Measurements from ENCODE around the gene ISL1.

Gene ISL1

DNA sequence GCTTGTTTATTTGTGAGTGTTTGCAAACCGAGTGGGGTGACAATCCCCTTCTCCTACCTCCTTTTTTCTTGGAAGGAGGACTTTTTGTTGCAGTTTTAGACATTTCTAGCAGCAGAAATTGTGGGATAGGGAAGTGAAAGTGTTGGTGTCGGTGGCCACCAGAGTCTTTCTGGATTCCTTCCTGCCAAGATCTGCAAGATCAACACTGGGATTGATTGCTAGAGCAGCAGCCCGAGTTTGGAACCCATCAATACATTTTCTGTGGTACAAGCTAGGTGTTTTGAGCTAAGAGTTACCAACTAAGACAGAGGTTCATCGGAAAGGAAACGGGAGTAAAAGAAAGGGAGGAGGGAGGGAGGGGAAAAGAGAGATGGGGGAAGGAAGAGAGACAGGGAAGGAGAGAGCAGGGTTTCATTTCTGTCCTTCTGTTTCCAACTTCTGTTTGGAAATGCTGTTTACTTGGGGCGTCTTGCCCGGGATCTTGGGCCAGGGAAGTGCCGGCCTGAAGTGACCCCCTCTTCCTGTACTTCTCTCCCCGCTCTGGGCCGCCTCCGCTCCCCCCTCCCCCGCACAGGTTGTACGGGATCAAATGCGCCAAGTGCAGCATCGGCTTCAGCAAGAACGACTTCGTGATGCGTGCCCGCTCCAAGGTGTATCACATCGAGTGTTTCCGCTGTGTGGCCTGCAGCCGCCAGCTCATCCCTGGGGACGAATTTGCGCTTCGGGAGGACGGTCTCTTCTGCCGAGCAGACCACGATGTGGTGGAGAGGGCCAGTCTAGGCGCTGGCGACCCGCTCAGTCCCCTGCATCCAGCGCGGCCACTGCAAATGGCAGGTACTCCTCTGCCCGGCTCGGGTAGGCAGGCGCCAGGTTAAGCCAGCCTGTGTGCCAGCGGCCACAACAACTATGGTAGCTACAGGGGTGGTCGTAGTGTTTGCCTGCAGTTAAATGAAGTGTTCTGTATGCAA lies 4.0 kb downstream of the ISL1 start:
- Histone ChIP-seq H3K9me3 (ENCODE audit: insufficient read depth, low read length) (no peaks in the 10 kb centered on the region), H3K4me2 (ENCODE audit: low read depth, low read length, poor library complexity, severe bottlenecking) (no peak overlapping the region), H3K9me2 (replicated peaks; ENCODE audit: insufficient read depth, low read length) (no peaks in the 10 kb centered on the region), H3K27me3 (ENCODE audit: low read length) (no peaks in the 10 kb centered on the region), H3K4me3 (ENCODE audit: insufficient read depth, low read length, poor library complexity, severe bottlenecking) (no peak overlapping the region), H3F3A (ENCODE audit: insufficient read depth) (no peaks in the 10 kb centered on the region), H2AFZ (ENCODE audit: low read depth, low read length, severe bottlenecking) (no peak overlapping the region), H3K27ac (ENCODE audit: low read depth, low read length) (no peak overlapping the region), H3K36me3 (ENCODE audit: low read length) (no peaks in the 10 kb centered on the region), H3K9ac (ENCODE audit: low read length) (no peak overlapping the region), H4K20me1 (ENCODE audit: low read depth, low read length) (no peaks in the 10 kb centered on the region), H3K79me2 (ENCODE audit: insufficient read depth, low read length) (no peaks in the 10 kb centered on the region)
- TF ChIP-seq EZH2phosphoT487 (conservative IDR thresholded peaks at IDR 0.05; ENCODE audit: low read length), result no peak
- TF ChIP-seq, protein P1, sequence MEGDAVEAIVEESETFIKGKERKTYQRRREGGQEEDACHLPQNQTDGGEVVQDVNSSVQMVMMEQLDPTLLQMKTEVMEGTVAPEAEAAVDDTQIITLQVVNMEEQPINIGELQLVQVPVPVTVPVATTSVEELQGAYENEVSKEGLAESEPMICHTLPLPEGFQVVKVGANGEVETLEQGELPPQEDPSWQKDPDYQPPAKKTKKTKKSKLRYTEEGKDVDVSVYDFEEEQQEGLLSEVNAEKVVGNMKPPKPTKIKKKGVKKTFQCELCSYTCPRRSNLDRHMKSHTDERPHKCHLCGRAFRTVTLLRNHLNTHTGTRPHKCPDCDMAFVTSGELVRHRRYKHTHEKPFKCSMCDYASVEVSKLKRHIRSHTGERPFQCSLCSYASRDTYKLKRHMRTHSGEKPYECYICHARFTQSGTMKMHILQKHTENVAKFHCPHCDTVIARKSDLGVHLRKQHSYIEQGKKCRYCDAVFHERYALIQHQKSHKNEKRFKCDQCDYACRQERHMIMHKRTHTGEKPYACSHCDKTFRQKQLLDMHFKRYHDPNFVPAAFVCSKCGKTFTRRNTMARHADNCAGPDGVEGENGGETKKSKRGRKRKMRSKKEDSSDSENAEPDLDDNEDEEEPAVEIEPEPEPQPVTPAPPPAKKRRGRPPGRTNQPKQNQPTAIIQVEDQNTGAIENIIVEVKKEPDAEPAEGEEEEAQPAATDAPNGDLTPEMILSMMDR (IDR thresholded peaks at IDR 0.05; ENCODE audit: insufficient read depth, low read length, poor library complexity, severe bottlenecking), result no peak

DNA sequence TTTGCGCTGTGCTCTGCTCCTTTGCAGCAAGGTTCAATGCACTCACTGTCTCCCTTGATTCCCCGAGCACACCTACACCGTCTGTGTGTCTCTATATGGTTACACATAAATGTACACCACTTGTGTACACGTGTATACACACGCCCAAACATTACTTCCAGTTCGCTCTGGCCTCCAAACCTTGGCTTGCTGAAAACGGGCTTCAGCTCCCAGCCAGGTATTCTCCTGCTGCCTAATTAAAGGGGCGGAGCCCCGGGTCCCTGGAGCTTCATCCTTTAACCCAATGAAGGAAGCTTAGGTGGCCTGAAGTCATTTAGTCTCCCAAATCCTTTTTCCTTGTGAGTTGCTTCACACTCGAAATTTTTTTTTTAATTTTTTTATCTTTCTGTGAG lies 4.6 kb downstream of the ISL1 start:
- Histone ChIP-seq H3K9me2 (replicated peaks; ENCODE audit: insufficient read depth, low read length) (no peaks in the 10 kb centered on the region), H3K36me3 (ENCODE audit: low read length) (no peaks in the 10 kb centered on the region), H3K79me2 (ENCODE audit: insufficient read depth, low read length) (no peaks in the 10 kb centered on the region), H3K9ac (ENCODE audit: low read length) (no peak overlapping the region), H3K27ac (ENCODE audit: low read depth, low read length) (no peak overlapping the region), H2AFZ (ENCODE audit: low read depth, low read length, severe bottlenecking) (no peak overlapping the region), H3K4me3 (ENCODE audit: insufficient read depth, low read length, poor library complexity, severe bottlenecking) (no peak overlapping the region), H3K9me3 (ENCODE audit: insufficient read depth, low read length) (no peaks in the 10 kb centered on the region), H3F3A (ENCODE audit: insufficient read depth) (no peaks in the 10 kb centered on the region), H3K4me2 (ENCODE audit: low read depth, low read length, poor library complexity, severe bottlenecking) (no peak overlapping the region), H4K20me1 (ENCODE audit: low read depth, low read length) (no peaks in the 10 kb centered on the region), H3K27me3 (ENCODE audit: low read length) (no peaks in the 10 kb centered on the region)
- TF ChIP-seq EZH2phosphoT487 (conservative IDR thresholded peaks at IDR 0.05; ENCODE audit: low read length), result no peak
- TF ChIP-seq, protein P1 (IDR thresholded peaks at IDR 0.05; ENCODE audit: insufficient read depth, low read length, poor library complexity, severe bottlenecking), result no peak

DNA sequence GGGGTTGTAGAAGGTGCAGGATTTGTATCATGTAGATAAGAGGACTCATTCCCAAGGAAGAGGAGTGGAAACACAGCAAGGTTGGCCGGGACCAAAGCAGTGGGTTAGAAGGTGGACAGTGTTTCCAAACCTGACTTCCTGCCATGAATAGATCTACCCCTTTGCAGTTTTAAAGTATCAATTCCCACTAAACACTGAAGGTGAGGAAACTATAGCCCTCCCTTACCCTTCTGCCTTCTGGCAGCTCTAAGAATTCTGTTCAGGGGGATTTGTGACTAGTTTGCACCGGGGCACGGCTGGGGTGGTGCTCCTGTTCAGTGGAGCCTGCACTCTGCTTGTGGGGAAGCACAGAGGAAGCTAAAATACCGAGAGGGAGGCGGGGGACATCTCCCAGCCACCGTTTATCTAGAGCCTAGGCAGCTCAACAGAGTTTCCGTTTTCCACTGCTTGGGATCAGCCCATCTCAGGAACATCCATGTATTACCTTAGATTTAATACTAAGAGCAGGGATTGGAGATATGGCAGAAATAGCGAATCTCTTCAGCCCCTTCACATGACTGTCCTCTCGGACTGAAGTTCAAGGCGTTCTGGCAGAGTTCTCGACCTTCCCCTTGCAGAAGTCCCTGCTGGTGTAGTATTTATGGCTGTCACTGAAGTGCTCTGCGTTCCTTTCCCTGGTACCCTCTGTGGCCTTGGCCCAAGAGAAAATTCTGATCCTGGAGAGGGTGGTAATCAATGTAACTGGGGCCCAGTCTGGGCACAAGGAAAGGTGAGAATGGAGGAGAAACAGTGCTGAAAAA lies 5.4 kb downstream of the ISL1 start:
- Histone ChIP-seq H3K9ac (ENCODE audit: low read length) (no peak overlapping the region), H3K79me2 (ENCODE audit: insufficient read depth, low read length) (no peaks in the 10 kb centered on the region), H3K27me3 (ENCODE audit: low read length) (no peaks in the 10 kb centered on the region), H3F3A (ENCODE audit: insufficient read depth) (no peaks in the 10 kb centered on the region), H3K4me2 (ENCODE audit: low read depth, low read length, poor library complexity, severe bottlenecking) (no peak overlapping the region), H3K4me3 (ENCODE audit: insufficient read depth, low read length, poor library complexity, severe bottlenecking) (no peak overlapping the region), H3K9me3 (ENCODE audit: insufficient read depth, low read length) (no peaks in the 10 kb centered on the region), H3K36me3 (ENCODE audit: low read length) (no peaks in the 10 kb centered on the region), H4K20me1 (ENCODE audit: low read depth, low read length) (no peaks in the 10 kb centered on the region), H2AFZ (ENCODE audit: low read depth, low read length, severe bottlenecking) (no peak overlapping the region), H3K27ac (ENCODE audit: low read depth, low read length) (no peak overlapping the region), H3K9me2 (replicated peaks; ENCODE audit: insufficient read depth, low read length) (no peaks in the 10 kb centered on the region)
- TF ChIP-seq, protein P1 (IDR thresholded peaks at IDR 0.05; ENCODE audit: insufficient read depth, low read length, poor library complexity, severe bottlenecking), result no peak
- no peak for TF ChIP-seq EZH2phosphoT487 (conservative IDR thresholded peaks at IDR 0.05; ENCODE audit: low read length)

All from SU-DHL-6 (cell line).